NT2/D1 (cell line): ENCODE data around the gene ZZZ3.
"Not testable (repeated sequence)": the region's sequence is repeated elsewhere in the genome, so short reads cannot be mapped to it uniquely, and the experiment has no call there.

ENCODE experiments used
- DNase-seq: peaks from one replicate; pipeline ENCODE4 v3.0.0-alpha.2; 2011; ENCODE audit warnings: low read depth, low spot score
- H3K27me3 ChIP-seq: 2 replicates; pipeline ENCODE4 v1.6.0; 2011; ENCODE audit warnings: mild to moderate bottlenecking; ENCODE audit not compliant: insufficient read length, insufficient read depth
- H3K36me3 ChIP-seq: 2 replicates; pipeline ENCODE4 v1.6.1; 2011; ENCODE audit warnings: mild to moderate bottlenecking, low read length, mixed read lengths; ENCODE audit not compliant: insufficient read depth, insufficient read length
- H3K4me1 ChIP-seq: 2 replicates; pipeline ENCODE4 v1.5.1; 2011; ENCODE audit not compliant: insufficient read depth, insufficient read length
- H3K4me3 ChIP-seq: 2 replicates; pipeline ENCODE4 v1.5.1; 2011; ENCODE audit warnings: low read depth; ENCODE audit not compliant: insufficient read length
- H3K9ac ChIP-seq: 2 replicates; pipeline ENCODE4 v1.6.0; 2011; ENCODE audit warnings: low read depth; ENCODE audit not compliant: insufficient read length
- H3K9me3 ChIP-seq: 2 replicates; pipeline ENCODE4 v1.5.1; 2011; ENCODE audit warnings: mild to moderate bottlenecking, low read length; ENCODE audit not compliant: insufficient read depth
- SUZ12 ChIP-seq: IDR thresholded peaks from 2 replicates; pipeline ENCODE4 v1.6.1; 2011; ENCODE audit not compliant: insufficient read length, insufficient read depth; ENCODE audit errors: extremely low read depth
- YY1 ChIP-seq: IDR thresholded peaks from 2 replicates; pipeline ENCODE4 v1.6.1; 2011; ENCODE audit not compliant: insufficient read length, insufficient read depth
- ZNF274 ChIP-seq: IDR thresholded peaks from 2 replicates; pipeline ENCODE4 v1.6.1; 2011; ENCODE audit warnings: mild to moderate bottlenecking, low read depth, low read length

ZZZ3 gene

DNA sequence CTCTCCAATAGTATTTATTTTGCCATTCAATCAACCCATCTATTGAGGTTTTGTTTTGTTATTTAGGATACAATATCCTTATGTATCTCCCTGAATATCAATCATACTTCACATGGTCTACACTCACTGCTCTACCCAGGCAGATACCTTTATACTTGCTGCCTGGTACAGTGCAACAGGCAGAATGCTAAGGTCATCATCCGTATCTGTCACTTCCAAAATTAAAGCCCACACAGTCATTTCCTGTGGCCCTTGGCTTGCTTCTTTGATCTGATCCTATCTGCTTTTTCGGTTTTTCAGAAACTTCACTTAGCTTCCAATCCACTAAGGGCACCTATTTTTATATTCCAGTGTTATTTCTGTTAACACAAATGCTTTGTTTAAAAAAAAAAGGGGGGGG is 22.3 kb upstream of the ZZZ3 start:
- no peak for DNase-seq
- Histone ChIP-seq H3K4me3 (no peak overlapping the region), H3K36me3 (peaks cover 34% of the 10 kb centered on the region), H3K27me3 (no peaks in the 10 kb centered on the region), H3K9ac (no peak overlapping the region), H3K4me1 (no peaks in the 10 kb centered on the region), H3K9me3 (no peaks in the 10 kb centered on the region)
- TF ChIP-seq ZNF274 = no peak
- no peak for TF ChIP-seq YY1
- no peak for TF ChIP-seq SUZ12

DNA sequence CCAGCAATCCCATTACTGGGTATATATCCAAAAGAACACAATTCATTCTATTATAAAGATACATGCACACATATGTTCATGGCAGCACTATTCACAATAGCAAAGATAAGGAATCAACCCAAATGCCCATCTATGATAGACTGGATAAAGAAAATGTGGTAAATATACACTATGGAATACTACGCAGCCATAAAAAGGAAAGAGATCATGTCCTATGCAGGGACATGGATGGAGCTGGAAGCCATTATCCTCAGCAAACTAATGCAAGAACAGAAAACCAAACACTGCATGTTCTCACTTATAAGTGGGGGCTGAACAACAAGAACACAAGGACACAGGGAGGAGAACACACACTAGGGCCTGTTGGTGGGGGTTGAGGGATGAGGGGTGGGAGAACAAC is 17.2 kb upstream of the ZZZ3 start:
- H3K4me3 ChIP-seq, DNase-seq, H3K27me3 ChIP-seq, H3K9me3 ChIP-seq, H3K9ac ChIP-seq, H3K4me1 ChIP-seq: not testable (repeated sequence)
- peaks cover 12% of the 10 kb centered on the region for H3K36me3 ChIP-seq

GRCh38 chr1:77697441-77697840 is 15.0 kb upstream of the ZZZ3 start:
- H3K9me3 ChIP-seq = no peaks in the 10 kb centered on the region
- H3K9ac ChIP-seq = no peak overlapping the region
- H3K4me1 ChIP-seq = no peaks in the 10 kb centered on the region
- DNase-seq = no peak
- no peak overlapping the region for H3K4me3 ChIP-seq
- no peak for TF ChIP-seq SUZ12
- TF ChIP-seq ZNF274 = no peak
- TF ChIP-seq YY1 = no peak
- peaks cover 12% of the 10 kb centered on the region for H3K36me3 ChIP-seq
- no peaks in the 10 kb centered on the region for H3K27me3 ChIP-seq

- no peak for DNase-seq
- TF ChIP-seq ZNF274 = no peak
- no peak for TF ChIP-seq YY1
- TF ChIP-seq SUZ12 = no peak
- no peaks in the 10 kb centered on the region for H3K36me3 ChIP-seq
- H3K9me3 ChIP-seq = no peaks in the 10 kb centered on the region
- H3K9ac ChIP-seq = no peak overlapping the region
- no peaks in the 10 kb centered on the region for H3K27me3 ChIP-seq
- no peak overlapping the region for H3K4me3 ChIP-seq
- no peaks in the 10 kb centered on the region for H3K4me1 ChIP-seq
Measured at GRCh38 chr1:77688939-77689338, 6.5 kb upstream of the ZZZ3 start.

GRCh38 chr1:77687519-77687906 is 5.1 kb upstream of the ZZZ3 start:
- Histone ChIP-seq H3K36me3 (no peaks in the 10 kb centered on the region), H3K9ac (peak overlapping the region; percentile 50), H3K9me3 (no peaks in the 10 kb centered on the region), H3K27me3 (no peaks in the 10 kb centered on the region), H3K4me1 (no peaks in the 10 kb centered on the region), H3K4me3 (no peak overlapping the region)
- TF ChIP-seq SUZ12 (no peak), YY1 (no peak), ZNF274 (no peak)
- DNase-seq = peak; percentile 93

GRCh38 chr1:77686796-77687518 is 4.5 kb upstream of the ZZZ3 start:
- H3K27me3 ChIP-seq = no peaks in the 10 kb centered on the region
- no peak overlapping the region for H3K4me3 ChIP-seq
- no peak for DNase-seq
- TF ChIP-seq YY1 (no peak), SUZ12 (no peak), ZNF274 (no peak)
- H3K4me1 ChIP-seq = no peaks in the 10 kb centered on the region
- H3K9me3 ChIP-seq = no peaks in the 10 kb centered on the region
- H3K9ac ChIP-seq = peak overlapping the region; percentile 50
- H3K36me3 ChIP-seq = no peaks in the 10 kb centered on the region

GRCh38 chr1:77683160-77684148 is 996 bp upstream of the ZZZ3 start:
- H3K27me3 ChIP-seq = no peaks in the 10 kb centered on the region
- TF ChIP-seq ZNF274 = no peak
- no peak for TF ChIP-seq SUZ12
- no peak for TF ChIP-seq YY1

More at GRCh38 chr1:77683160-77684148, 996 bp upstream of the ZZZ3 start:
- Histone ChIP-seq H3K9ac (peak overlapping the region; percentile 98), H3K4me1 (no peaks in the 10 kb centered on the region), H3K9me3 (no peaks in the 10 kb centered on the region), H3K4me3 (peak overlapping the region; percentile 91), H3K36me3 (peaks cover 5% of the 10 kb centered on the region)
- peak; percentile 91 for DNase-seq
